C4-2B (cell line): ENCODE data around the gene ERC1.

Source experiments
- ZFX ChIP-seq: fragments of 450-650 bp; IDR thresholded peaks from 2 replicates; pipeline ENCODE4 v1.6.1; 2017
- TF ChIP-seq, protein P1 (sequence below): fragments of 450-650 bp; conservative IDR thresholded peaks from 2 replicates; pipeline ENCODE4 v1.5.1; 2017; ENCODE audit warnings: mild to moderate bottlenecking

DNA sequence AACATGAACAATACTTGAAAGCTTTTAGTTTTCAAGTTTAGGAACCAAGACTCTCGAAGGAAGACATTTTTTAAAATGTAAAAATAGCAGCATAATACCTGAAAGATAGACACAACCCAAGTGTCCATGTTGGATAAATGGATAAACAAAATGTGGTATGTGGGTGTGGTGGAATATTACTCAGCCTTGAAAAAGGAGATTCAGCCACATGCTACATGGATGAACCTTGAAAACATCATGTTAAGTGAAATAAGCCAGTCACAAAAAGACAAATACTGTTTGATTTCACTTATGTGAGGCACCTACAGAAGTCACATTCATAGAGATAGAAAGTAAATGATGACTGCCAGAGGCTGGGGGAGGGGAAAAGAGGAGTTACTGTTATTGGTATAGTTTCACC lies 374.7 kb downstream of the ERC1 start:
- TF ChIP-seq, protein P1, sequence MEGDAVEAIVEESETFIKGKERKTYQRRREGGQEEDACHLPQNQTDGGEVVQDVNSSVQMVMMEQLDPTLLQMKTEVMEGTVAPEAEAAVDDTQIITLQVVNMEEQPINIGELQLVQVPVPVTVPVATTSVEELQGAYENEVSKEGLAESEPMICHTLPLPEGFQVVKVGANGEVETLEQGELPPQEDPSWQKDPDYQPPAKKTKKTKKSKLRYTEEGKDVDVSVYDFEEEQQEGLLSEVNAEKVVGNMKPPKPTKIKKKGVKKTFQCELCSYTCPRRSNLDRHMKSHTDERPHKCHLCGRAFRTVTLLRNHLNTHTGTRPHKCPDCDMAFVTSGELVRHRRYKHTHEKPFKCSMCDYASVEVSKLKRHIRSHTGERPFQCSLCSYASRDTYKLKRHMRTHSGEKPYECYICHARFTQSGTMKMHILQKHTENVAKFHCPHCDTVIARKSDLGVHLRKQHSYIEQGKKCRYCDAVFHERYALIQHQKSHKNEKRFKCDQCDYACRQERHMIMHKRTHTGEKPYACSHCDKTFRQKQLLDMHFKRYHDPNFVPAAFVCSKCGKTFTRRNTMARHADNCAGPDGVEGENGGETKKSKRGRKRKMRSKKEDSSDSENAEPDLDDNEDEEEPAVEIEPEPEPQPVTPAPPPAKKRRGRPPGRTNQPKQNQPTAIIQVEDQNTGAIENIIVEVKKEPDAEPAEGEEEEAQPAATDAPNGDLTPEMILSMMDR, result no peak
- TF ChIP-seq ZFX, result no peak
